Mesenchymal stem cell (in vitro differentiated cells and primary cell): ENCODE results near the gene ATXN7L1.

Experiments used
- DNase-seq: peaks from one replicate; pipeline ENCODE4 v3.0.0-alpha.2; 2013
- H2AFZ ChIP-seq: one replicate; pipeline ENCODE4 v1.6.1; 2013; ENCODE audit warnings: low read depth, mild to moderate bottlenecking, control low read depth, inconsistent platforms, low read length, moderate library complexity
- H2AK5ac ChIP-seq: 2 replicates; pipeline ENCODE4 v1.6.1; 2013; ENCODE audit warnings: low read length, moderate library complexity, mild to moderate bottlenecking, inconsistent platforms; ENCODE audit not compliant: severe bottlenecking
- H2BK120ac ChIP-seq: one replicate; pipeline ENCODE4 v1.6.1; 2013; ENCODE audit warnings: low read depth, mild to moderate bottlenecking, inconsistent platforms, low read length, moderate library complexity
- H2BK12ac ChIP-seq, 2 experiments: one replicate each; pipeline ENCODE4 v1.6.1; 2013; ENCODE audit warnings: inconsistent platforms in 2 of 2, low read length in 2 of 2, mild to moderate bottlenecking in 2 of 2, moderate library complexity in 2 of 2, control low read depth in 1 of 2
- H2BK15ac ChIP-seq: one replicate; pipeline ENCODE4 v1.6.1; 2013; ENCODE audit warnings: mild to moderate bottlenecking, low read depth, inconsistent platforms; ENCODE audit not compliant: poor library complexity, severe bottlenecking
- H2BK5ac ChIP-seq: 2 replicates; pipeline ENCODE4 v1.6.1; 2013; ENCODE audit warnings: low read depth, mild to moderate bottlenecking, low read length, control low read depth, inconsistent platforms; ENCODE audit not compliant: poor library complexity, severe bottlenecking
- H3K14ac ChIP-seq, 2 experiments: one replicate each; pipeline ENCODE4 v1.6.1; 2013; ENCODE audit warnings: inconsistent platforms in 2 of 2, low read length in 2 of 2, control low read depth in 1 of 2, mild to moderate bottlenecking in 1 of 2, moderate library complexity in 1 of 2
- H3K18ac ChIP-seq, 2 experiments: one replicate each; pipeline ENCODE4 v1.6.1; 2013; ENCODE audit warnings: inconsistent platforms in 2 of 2, low read length in 2 of 2, control low read depth in 1 of 2, low read depth in 1 of 2, mild to moderate bottlenecking in 1 of 2
- H3K23ac ChIP-seq, 2 experiments: one replicate each; pipeline ENCODE4 v1.6.1; 2013; ENCODE audit warnings: inconsistent platforms in 2 of 2, low read length in 2 of 2, mild to moderate bottlenecking in 2 of 2, moderate library complexity in 2 of 2, control low read depth in 1 of 2
- H3K27ac ChIP-seq: 2 replicates; pipeline ENCODE4 v1.5.1; 2013; ENCODE audit warnings: mild to moderate bottlenecking, moderate library complexity, low read length, control low read depth, inconsistent platforms; ENCODE audit not compliant: poor library complexity, severe bottlenecking
- H3K27me3 ChIP-seq, 2 experiments: 2 replicates each; pipeline versions ENCODE4 v1.6.1 to v1.7.0; 2013; ENCODE audit warnings: low read length in 2 of 2, mild to moderate bottlenecking in 2 of 2, moderate library complexity in 2 of 2, control low read depth in 1 of 2, inconsistent platforms in 1 of 2; ENCODE audit not compliant: control insufficient read depth in 1 of 2, insufficient read depth in 1 of 2
- H3K36me3 ChIP-seq, 2 experiments: 2 replicates each; pipeline versions ENCODE4 v1.6.1 to v1.7.0; 2013; ENCODE audit warnings: low read length in 2 of 2, control low read depth in 1 of 2, inconsistent platforms in 1 of 2, low read depth in 1 of 2, mild to moderate bottlenecking in 1 of 2; ENCODE audit not compliant: insufficient read depth in 2 of 2, control insufficient read depth in 1 of 2
- H3K4ac ChIP-seq, 2 experiments: one replicate each; pipeline ENCODE4 v1.6.1; 2013; ENCODE audit warnings: inconsistent platforms in 2 of 2, low read length in 2 of 2, mild to moderate bottlenecking in 2 of 2, moderate library complexity in 2 of 2, control low read depth in 1 of 2, low read depth in 1 of 2
- H3K4me1 ChIP-seq: 2 replicates; pipeline ENCODE4 v1.6.1; 2013; ENCODE audit warnings: low read depth, low read length, control low read depth; ENCODE audit not compliant: control insufficient read depth, insufficient read depth
- H3K4me2 ChIP-seq: 2 replicates; pipeline ENCODE4 v1.6.1; 2013; ENCODE audit warnings: low read length, mild to moderate bottlenecking, inconsistent platforms; ENCODE audit not compliant: poor library complexity, severe bottlenecking
- H3K4me3 ChIP-seq, 2 experiments: 2 replicates each; pipeline versions ENCODE4 v1.5.1 to v1.7.0; 2013; ENCODE audit warnings: low read length in 2 of 2, mild to moderate bottlenecking in 2 of 2, control low read depth in 1 of 2, low read depth in 1 of 2; ENCODE audit not compliant: insufficient read depth in 1 of 2
- H3K79me1 ChIP-seq: replicated peaks from 2 replicates; pipeline ENCODE4 v1.6.1; 2013; ENCODE audit warnings: mild to moderate bottlenecking, control low read depth, low read length, inconsistent platforms; ENCODE audit not compliant: poor library complexity, severe bottlenecking
- H3K9ac ChIP-seq: 2 replicates; pipeline ENCODE4 v1.7.0; 2013; ENCODE audit warnings: mild to moderate bottlenecking, low read length, moderate library complexity
- H3K9me3 ChIP-seq: 2 replicates; pipeline ENCODE4 v1.7.0; 2013; ENCODE audit warnings: mild to moderate bottlenecking, low read length; ENCODE audit not compliant: control insufficient read depth
- H4K8ac ChIP-seq: one replicate; pipeline ENCODE4 v1.6.1; 2013; ENCODE audit warnings: inconsistent platforms, mild to moderate bottlenecking, low read length, moderate library complexity
- H4K91ac ChIP-seq: one replicate; pipeline ENCODE4 v1.6.1; 2013; ENCODE audit warnings: mild to moderate bottlenecking, low read length, inconsistent platforms
- whole genome bisulfite sequencing: methylation state at CpG from one replicate; pipeline ENCODE4 v1.1.7; 2013; ENCODE audit warnings: mixed read lengths; 5-methylcytosine and 5-hydroxymethylcytosine counted together

ATXN7L1 gene

DNA sequence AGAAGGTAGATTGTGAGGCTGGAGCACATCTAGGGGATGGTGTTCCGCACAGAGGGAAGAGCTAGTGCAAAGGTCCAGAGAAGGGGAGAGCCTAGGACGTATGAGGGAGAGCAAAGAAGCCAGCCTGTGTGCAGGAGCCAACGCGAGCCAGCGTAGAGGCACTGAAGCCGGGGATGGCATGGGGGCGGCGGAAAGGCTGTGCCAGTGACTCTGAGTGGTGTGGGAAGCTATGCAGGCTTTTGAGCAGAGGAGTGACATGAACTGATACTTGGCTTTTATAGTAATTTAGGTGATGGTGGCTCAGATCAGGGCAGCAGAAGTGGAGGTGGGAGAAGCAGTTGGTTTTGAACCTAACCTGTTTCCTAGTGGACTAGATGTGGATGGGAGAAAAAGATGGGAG, 65.8 kb downstream of the ATXN7L1 start:
- no peak overlapping the region for H3K18ac ChIP-seq
- over 99% methylated on average over 8 of the region's 8 CpGs for WGBS

DNA sequence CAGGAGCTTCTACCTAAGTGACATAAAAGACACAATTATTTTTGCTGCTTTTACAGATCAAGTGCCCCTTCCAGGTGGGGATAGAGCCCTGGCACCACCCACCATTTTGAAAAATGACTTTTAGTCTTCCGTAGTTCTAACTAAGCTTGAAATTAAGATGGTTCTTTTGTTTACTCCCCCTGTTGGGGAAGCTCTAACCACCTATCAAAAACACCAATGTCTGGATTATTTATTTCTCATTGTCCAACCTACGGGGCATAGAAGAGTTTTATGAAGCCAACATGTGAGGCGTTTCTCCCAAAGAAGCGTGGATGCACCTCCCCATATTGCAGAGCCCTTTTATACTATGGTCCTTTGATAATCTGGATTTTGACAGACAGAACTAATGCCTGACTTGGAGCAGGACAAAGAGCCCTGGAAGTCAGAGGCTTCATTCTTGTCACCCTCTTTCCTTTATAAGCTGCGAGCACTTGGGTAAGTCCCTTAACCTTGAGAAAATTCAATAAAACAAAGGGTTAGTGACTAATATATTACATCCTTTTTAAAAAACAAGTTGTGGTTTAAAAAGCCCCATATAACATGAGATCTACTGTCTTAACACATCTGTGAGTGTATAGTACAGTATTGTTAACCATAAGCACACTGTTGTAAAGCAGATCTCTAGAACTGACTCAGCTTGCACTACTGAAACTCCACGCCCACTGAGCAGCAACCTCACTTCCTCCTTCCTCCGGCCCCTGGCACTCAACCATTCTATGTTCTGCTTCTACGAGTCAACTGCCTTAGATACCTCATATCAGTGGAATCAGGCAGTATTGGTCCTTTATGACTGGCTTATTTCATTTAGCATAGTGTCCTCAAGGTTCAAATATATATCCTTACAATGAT, 67.5 kb downstream of the ATXN7L1 start:
- H2BK5ac ChIP-seq, result no peak overlapping the region
- H3K18ac ChIP-seq, result no peak overlapping the region
- H3K36me3 ChIP-seq, result no peaks in the 10 kb centered on the region
- H2AFZ ChIP-seq, result no peak overlapping the region
- H2AK5ac ChIP-seq, result no peak overlapping the region
- no peaks in the 10 kb centered on the region for H3K9me3 ChIP-seq
- no peak overlapping the region for H3K9ac ChIP-seq
- peak; percentile 55 for DNase-seq
- no peak overlapping the region for H2BK15ac ChIP-seq
- no peak overlapping the region for H3K4ac ChIP-seq
- H4K91ac ChIP-seq, result no peak overlapping the region
- no peak overlapping the region for H3K23ac ChIP-seq
- no peak overlapping the region for H3K4me2 ChIP-seq
- no peak overlapping the region for H3K27ac ChIP-seq
- no peaks in the 10 kb centered on the region for H3K27me3 ChIP-seq
- 89% methylated on average over 5 of the region's 8 CpGs for WGBS
- no peak overlapping the region for H3K4me3 ChIP-seq
- no peak overlapping the region for H2BK12ac ChIP-seq
- no peak overlapping the region for H2BK120ac ChIP-seq
- H3K14ac ChIP-seq, result no peak overlapping the region
- peaks cover 24% of the 10 kb centered on the region for H3K79me1 ChIP-seq
- H4K8ac ChIP-seq, result no peak overlapping the region
- peaks cover 21% of the 10 kb centered on the region for H3K4me1 ChIP-seq

More for the DNA sequence above, 65.8 kb downstream of the ATXN7L1 start:
- Histone ChIP-seq H3K4ac (no peak overlapping the region), H2BK5ac (no peak overlapping the region), H3K4me3 (no peak overlapping the region), H4K8ac (no peak overlapping the region), H3K14ac (no peak overlapping the region), H3K23ac (no peak overlapping the region), H2AK5ac (no peak overlapping the region), H3K79me1 (peaks cover 22% of the 10 kb centered on the region), H2AFZ (no peak overlapping the region), H2BK12ac (no peak overlapping the region), H3K36me3 (no peaks in the 10 kb centered on the region), H2BK120ac (no peak overlapping the region), H3K9me3 (no peaks in the 10 kb centered on the region), H4K91ac (no peak overlapping the region), H2BK15ac (no peak overlapping the region), H3K27ac (no peak overlapping the region), H3K27me3 (no peaks in the 10 kb centered on the region), H3K4me1 (peaks cover 17% of the 10 kb centered on the region), H3K4me2 (no peak overlapping the region), H3K9ac (no peak overlapping the region)
- DNase-seq, result no peak

DNA sequence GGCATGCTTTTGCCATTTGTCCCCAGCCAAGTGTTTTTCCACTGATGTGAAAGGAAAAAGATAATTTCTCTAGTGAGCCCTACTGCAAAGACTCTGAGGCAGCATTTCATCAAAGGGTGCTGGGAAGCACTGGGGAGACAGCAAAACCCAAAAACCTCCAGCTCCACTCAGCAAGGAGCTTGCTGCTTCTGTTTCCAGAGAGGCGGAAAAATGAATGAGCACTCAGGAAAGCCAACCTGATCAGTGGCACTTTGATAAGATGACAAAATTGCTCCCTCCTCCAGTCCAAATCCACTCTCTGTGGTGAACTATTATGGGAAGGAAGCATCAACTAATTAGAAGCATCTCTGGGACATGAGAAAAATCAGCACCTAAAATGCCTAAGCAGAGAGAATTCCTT, 68.2 kb downstream of the ATXN7L1 start:
- H3K4me2 ChIP-seq, result no peak overlapping the region
- H3K14ac ChIP-seq, result no peak overlapping the region
- no peak overlapping the region for H3K23ac ChIP-seq
- H3K36me3 ChIP-seq, result no peaks in the 10 kb centered on the region
- no peak overlapping the region for H2BK120ac ChIP-seq
- no peak overlapping the region for H4K91ac ChIP-seq
- no peak overlapping the region for H2BK5ac ChIP-seq
- H3K18ac ChIP-seq, result no peak overlapping the region
- H4K8ac ChIP-seq, result no peak overlapping the region
- H3K79me1 ChIP-seq, result peaks cover 26% of the 10 kb centered on the region
- 83% methylated on average over 1 of the region's 1 CpG for WGBS
- H3K9ac ChIP-seq, result no peak overlapping the region
- H2AFZ ChIP-seq, result no peak overlapping the region
- no peaks in the 10 kb centered on the region for H3K27me3 ChIP-seq
- DNase-seq, result no peak
- H3K4me1 ChIP-seq, result peaks cover 23% of the 10 kb centered on the region
- H3K27ac ChIP-seq, result no peak overlapping the region
- H2AK5ac ChIP-seq, result no peak overlapping the region
- H3K4me3 ChIP-seq, result no peak overlapping the region
- no peak overlapping the region for H3K4ac ChIP-seq
- no peaks in the 10 kb centered on the region for H3K9me3 ChIP-seq
- H2BK12ac ChIP-seq, result no peak overlapping the region
- no peak overlapping the region for H2BK15ac ChIP-seq

DNA sequence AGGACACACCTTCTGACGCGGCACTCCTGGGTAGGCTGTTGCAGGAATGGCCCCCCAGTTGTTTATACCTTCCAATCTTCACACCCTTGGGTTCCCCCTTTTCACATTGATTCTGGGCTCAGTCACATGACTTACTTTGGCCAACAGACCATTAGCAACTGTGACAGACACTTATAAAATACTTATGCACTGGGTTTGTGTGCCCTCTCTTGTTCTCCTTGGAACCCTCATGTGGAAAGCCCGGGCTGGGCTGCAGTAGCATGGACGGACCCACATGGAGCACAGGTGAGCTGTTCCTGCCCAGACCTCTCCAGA, 69.0 kb downstream of the ATXN7L1 start:
- DNase-seq, result no peak
- Histone ChIP-seq H3K14ac (no peak overlapping the region), H2BK12ac (peak overlapping the region in 1 of 2 experiments; percentile 28), H3K9me3 (no peaks in the 10 kb centered on the region), H3K4me1 (peaks cover 28% of the 10 kb centered on the region), H3K18ac (peak overlapping the region in 1 of 2 experiments; percentile 49), H3K9ac (no peak overlapping the region), H2AFZ (no peak overlapping the region), H3K36me3 (no peaks in the 10 kb centered on the region), H3K27me3 (no peaks in the 10 kb centered on the region), H3K23ac (no peak overlapping the region), H3K4ac (peak overlapping the region in 1 of 2 experiments; percentile 35), H2BK15ac (peak overlapping the region; percentile 26), H3K4me3 (no peak overlapping the region), H2BK120ac (peak overlapping the region; percentile 22), H3K79me1 (peaks cover 26% of the 10 kb centered on the region), H3K27ac (no peak overlapping the region), H2AK5ac (no peak overlapping the region), H3K4me2 (no peak overlapping the region), H4K91ac (no peak overlapping the region), H4K8ac (no peak overlapping the region), H2BK5ac (no peak overlapping the region)
- WGBS, result 96% methylated on average over 4 of the region's 4 CpGs
